Naive thymus-derived CD8-positive, alpha-beta T cell (primary cell): ENCODE measurements around the gene ECSIT. TPM values are rescaled to one million over a fixed set of nuclear protein-coding genes. Genes with fewer than 3 reads are reported as not detected.

Experiments
- ATAC-seq, 2 donors: fragments of 150-1000 bp; cut with Tn5 transposase in 1 of 2; sonication (Bioruptor Pico), chemical (Tn5 transposase) in 1 of 2; 1 replicate in 1 of 2; 2 replicates in 1 of 2; pipeline ENCODE4 v1.10.0; 2021; ENCODE audit warnings: mild to moderate bottlenecking in 2 of 2, moderate library complexity in 2 of 2
- POLR2A ChIA-PET: fragments of 350-600 bp; sonication (Branson Sonifier 250); formaldehyde crosslinking; loops from one replicate; lab custom pipeline; 2021; ENCODE audit warnings: antibody characterized with exemption; lab: Charles Lee
- DNase-seq, 10 donors: peaks; one replicate each; pipeline versions ENCODE4 v3.0.0 to v3.0.0-alpha.2; 2020 to 2022
- H3K27ac Mint-ChIP-seq, 10 donors: one replicate each; pipeline ENCODE4 v1.8.0; 2020 to 2022; ENCODE audit warnings: mild to moderate bottlenecking in 10 of 10, mixed read lengths in 10 of 10, moderate library complexity in 4 of 10, inconsistent platforms in 1 of 10
- H3K27me3 Mint-ChIP-seq, 5 donors: one replicate each; pipeline ENCODE4 v1.8.0; 2021 to 2022; ENCODE audit warnings: mixed read lengths in 5 of 5
- H3K36me3 Mint-ChIP-seq, 3 donors: one replicate each; pipeline ENCODE4 v1.8.0; 2020 to 2022; ENCODE audit warnings: mixed read lengths in 3 of 3, mild to moderate bottlenecking in 2 of 3, inconsistent platforms in 1 of 3
- H3K4me1 Mint-ChIP-seq, 4 donors: one replicate each; pipeline ENCODE4 v1.8.0; 2021 to 2022; ENCODE audit warnings: mixed read lengths in 4 of 4
- H3K4me3 Mint-ChIP-seq, 10 donors: one replicate each; pipeline ENCODE4 v1.8.0; 2020 to 2022; ENCODE audit warnings: mild to moderate bottlenecking in 10 of 10, mixed read lengths in 10 of 10, moderate library complexity in 6 of 10, inconsistent platforms in 1 of 10
- H3K9me3 Mint-ChIP-seq, 9 donors: one replicate each; pipeline ENCODE4 v1.8.0; 2020 to 2022; ENCODE audit warnings: mixed read lengths in 9 of 9, mild to moderate bottlenecking in 3 of 9, inconsistent platforms in 1 of 9, moderate library complexity in 1 of 9
- polyA plus RNA-seq, 3 donors: library from polyadenylated mRNA; unstranded; fragments of 300-500 nt; fragmentation: Illumina TruSeq; gene quantifications; one replicate each; pipeline ENCODE4 v1.2.3, GENCODE V29; 2021
- total RNA-seq, 8 experiments: library from RNA in 2 of 8; stranded (reverse) in 2 of 8; gene quantifications; one replicate each; pipeline ENCODE4 v1.2.3 and lab custom pipeline; 2021 to 2026

ECSIT gene
- total and polyA plus RNA-seq, 5 experiments from 2014 or later: 34.3 to 50.8 (median 40.1) TPM

- H3K27me3 Mint-ChIP-seq: peaks cover 0 to 2% (median 0%) of the 10 kb centered on the region in 5 donors
- H3K36me3 Mint-ChIP-seq: peaks cover 0 to 20% (median 2%) of the 10 kb centered on the region in 3 donors
- H3K27ac Mint-ChIP-seq: peak overlapping the region in 2 of 10 donors; percentile 24 to 57
- ATAC-seq: no peak
- POLR2A ChIA-PET: interaction anchor here (0.6 to 2.3 kb wide), 4 partner anchors 12 to 133 kb away, joined by 3 to 8 read pairs (median 3); partner anchors contain the start of gene SWSAP1
- no peaks in the 10 kb centered on the region for H3K9me3 Mint-ChIP-seq
- H3K4me1 Mint-ChIP-seq: peaks cover 9 to 15% (median 11%) of the 10 kb centered on the region in 4 donors
- peak overlapping the region in 8 of 10 donors; percentile 24 to 93 (median 38) for H3K4me3 Mint-ChIP-seq
- no peak for DNase-seq
Observed at GRCh38 chr19:11507370-11508078, 21.4 kb downstream of the ECSIT start.

GRCh38 chr19:11506967-11507366, 22.0 kb downstream of the ECSIT start:
- POLR2A ChIA-PET: interaction anchor here (0.6 to 2.3 kb wide), 5 partner anchors 11 to 637 kb away, joined by 3 to 8 read pairs (median 3); partner anchors contain the start of gene SWSAP1
- H3K9me3 Mint-ChIP-seq: no peaks in the 10 kb centered on the region
- H3K36me3 Mint-ChIP-seq: peaks cover 0 to 15% (median 2%) of the 10 kb centered on the region in 3 donors
- H3K4me1 Mint-ChIP-seq: peaks cover 9 to 15% (median 11%) of the 10 kb centered on the region in 4 donors
- peak overlapping the region in 9 of 10 donors; percentile 67 to 99 (median 90) for H3K4me3 Mint-ChIP-seq
- H3K27ac Mint-ChIP-seq: peak overlapping the region in 6 of 10 donors; percentile 15 to 95 (median 72)
- DNase-seq: no peak
- H3K27me3 Mint-ChIP-seq: peaks cover 0 to 2% (median 0%) of the 10 kb centered on the region in 5 donors
- ATAC-seq: no peak

GRCh38 chr19:11506101-11506555, 22.8 kb downstream of the ECSIT start:
- Mint-ChIP-seq H3K36me3 (peaks cover 0 to 12% (median 0%) of the 10 kb centered on the region in 3 donors), H3K4me3 (peak overlapping the region; percentile 87 to 99 (median 90)), H3K4me1 (peaks cover 9 to 15% (median 11%) of the 10 kb centered on the region in 4 donors), H3K27ac (peak overlapping the region in 9 of 10 donors; percentile 80 to 98 (median 97)), H3K9me3 (no peaks in the 10 kb centered on the region), H3K27me3 (peaks cover 0 to 2% (median 0%) of the 10 kb centered on the region in 5 donors)
- POLR2A ChIA-PET: interaction anchor here (0.6 to 2.3 kb wide), 5 partner anchors 10 to 131 kb away, joined by 3 to 8 read pairs (median 3); partner anchors contain the start of gene SWSAP1
- ATAC-seq (peak in 1 of 2 donors; percentile 25), DNase-seq (no peak)

GRCh38 chr19:11505504-11506100, 23.3 kb downstream of the ECSIT start, which contains the start of gene ZNF653:
ZNF653 (minus strand) TSS chr19:11505839; CDS start chr19:11505786, 53 bp downstream.
- POLR2A ChIA-PET: interaction anchor here (0.6 to 2.3 kb wide), 7 partner anchors 14 to 763 kb away, joined by 3 to 8 read pairs (median 3); partner anchors contain the start of gene SWSAP1
- peak within 1 kb of the TSS; percentile 87 to 99 (median 90) for H3K4me3 Mint-ChIP-seq
- ATAC-seq (peak; percentile 49 to 60), DNase-seq (peak; percentile 88 to 98 (median 94))
- no peaks in the 10 kb centered on the region for H3K9me3 Mint-ChIP-seq
- H3K4me1 Mint-ChIP-seq: peaks cover 9 to 15% (median 12%) of the 10 kb centered on the region in 4 donors
- H3K27me3 Mint-ChIP-seq: peaks cover 0 to 2% (median 0%) of the 10 kb centered on the region in 5 donors
- H3K27ac Mint-ChIP-seq: peak within 1 kb of the TSS; percentile 89 to 98 (median 96)
- peaks cover 0 to 7% (median 2%) of the 10 kb centered on the region in 3 donors for H3K36me3 Mint-ChIP-seq

- peak overlapping the region; percentile 34 to 98 (median 93) for H3K27ac Mint-ChIP-seq
- H3K4me1 Mint-ChIP-seq: peaks cover 9 to 15% (median 12%) of the 10 kb centered on the region in 4 donors
- peaks cover 0 to 6% (median 2%) of the 10 kb centered on the region in 3 donors for H3K36me3 Mint-ChIP-seq
- H3K4me3 Mint-ChIP-seq: peak overlapping the region; percentile 78 to 96 (median 88)
- ATAC-seq (peak; percentile 93), DNase-seq (peak; percentile 91 to 98 (median 96))
- POLR2A ChIA-PET: interaction anchor here (0.6 to 2.3 kb wide), 6 partner anchors 14 to 764 kb away, joined by 3 to 8 read pairs (median 4); partner anchors contain the start of gene SWSAP1
- no peaks in the 10 kb centered on the region for H3K9me3 Mint-ChIP-seq
- H3K27me3 Mint-ChIP-seq: peaks cover 0 to 2% (median 0%) of the 10 kb centered on the region in 5 donors
Observed at GRCh38 chr19:11505032-11505503, 23.9 kb downstream of the ECSIT start.

GRCh38 chr19:11504502-11505031, 24.4 kb downstream of the ECSIT start:
- Mint-ChIP-seq H3K27me3 (peaks cover 0 to 2% (median 0%) of the 10 kb centered on the region in 5 donors), H3K4me1 (peaks cover 9 to 15% (median 12%) of the 10 kb centered on the region in 4 donors), H3K36me3 (peaks cover 0 to 6% (median 2%) of the 10 kb centered on the region in 3 donors), H3K27ac (peak overlapping the region; percentile 34 to 98 (median 93)), H3K9me3 (no peaks in the 10 kb centered on the region), H3K4me3 (peak overlapping the region; percentile 78 to 96 (median 88))
- ATAC-seq (peak in 1 of 2 donors; percentile 7), DNase-seq (no peak)
- POLR2A ChIA-PET: no interaction called here

GRCh38 chr19:11499890-11500420, 29.0 kb downstream of the ECSIT start:
- H3K9me3 Mint-ChIP-seq: no peaks in the 10 kb centered on the region
- ATAC-seq (no peak), DNase-seq (no peak)
- no peak overlapping the region for H3K4me3 Mint-ChIP-seq
- no peaks in the 10 kb centered on the region for H3K27me3 Mint-ChIP-seq
- POLR2A ChIA-PET: interaction anchor here (0.7 kb wide), 1 partner anchor 568 kb away, joined by 3 read pairs; no protein-coding TSS in a partner anchor
- peaks cover 0 to 9% (median 8%) of the 10 kb centered on the region in 3 donors for H3K36me3 Mint-ChIP-seq
- H3K27ac Mint-ChIP-seq: no peak overlapping the region
- H3K4me1 Mint-ChIP-seq: peaks cover 7 to 9% (median 7%) of the 10 kb centered on the region in 4 donors

GRCh38 chr19:11499220-11499726, 29.7 kb downstream of the ECSIT start:
- POLR2A ChIA-PET: interaction anchor here (0.7 kb wide), 1 partner anchor 568 kb away, joined by 3 read pairs; no protein-coding TSS in a partner anchor
- Mint-ChIP-seq H3K27me3 (no peaks in the 10 kb centered on the region), H3K27ac (no peak overlapping the region), H3K9me3 (no peaks in the 10 kb centered on the region), H3K4me1 (peaks cover under 1 to 4% (median 1%) of the 10 kb centered on the region in 4 donors), H3K4me3 (no peak overlapping the region), H3K36me3 (peaks cover 0 to 11% (median 10%) of the 10 kb centered on the region in 3 donors)
- no peak for DNase-seq
- no peak for ATAC-seq

- no peak overlapping the region for H3K4me3 Mint-ChIP-seq
- POLR2A ChIA-PET: interaction anchor here (1.3 kb wide), 1 partner anchor 10 kb away, joined by 3 read pairs; no protein-coding TSS in a partner anchor
- H3K27ac Mint-ChIP-seq: no peak overlapping the region
- H3K36me3 Mint-ChIP-seq: peaks cover 0 to 11% (median 10%) of the 10 kb centered on the region in 3 donors
- H3K27me3 Mint-ChIP-seq: no peaks in the 10 kb centered on the region
- DNase-seq: peak; percentile 34 to 78 (median 56)
- no peaks in the 10 kb centered on the region for H3K9me3 Mint-ChIP-seq
- ATAC-seq: peak; percentile 65 to 84
- H3K4me1 Mint-ChIP-seq: peaks cover 0 to 4% (median 0%) of the 10 kb centered on the region in 4 donors
Observed at GRCh38 chr19:11496391-11497163, 32.4 kb downstream of the ECSIT start.

- POLR2A ChIA-PET: interaction anchor here (0.6 to 1.3 kb wide), 2 partner anchors 11 to 1048 kb away, joined by 3 read pairs; no protein-coding TSS in a partner anchor
- Mint-ChIP-seq H3K27me3 (no peaks in the 10 kb centered on the region), H3K4me1 (peaks cover 0 to 3% (median 0%) of the 10 kb centered on the region in 4 donors), H3K9me3 (peaks cover 0 to under 1% (median 0%) of the 10 kb centered on the region in 9 donors), H3K4me3 (no peak overlapping the region), H3K27ac (no peak overlapping the region), H3K36me3 (peaks cover 0 to 11% (median 9%) of the 10 kb centered on the region in 3 donors)
- DNase-seq (no peak), ATAC-seq (no peak)
Observed at GRCh38 chr19:11495885-11496284, 33.0 kb downstream of the ECSIT start.
